Neural cell (in vitro differentiated cells): ENCODE data around the gene LONRF3.

Experiments used
- CTCF ChIP-seq: fragments of 450-650 bp; IDR thresholded peaks from 2 replicates; pipeline ENCODE4 v1.5.1; 2014; ENCODE audit warnings: antibody characterized with exemption, mild to moderate bottlenecking, moderate library complexity; ENCODE audit not compliant: poor library complexity, severe bottlenecking
- TAF1 ChIP-seq: IDR thresholded peaks from 2 replicates; pipeline ENCODE4 v1.6.1; 2012; ENCODE audit warnings: low read depth

DNA sequence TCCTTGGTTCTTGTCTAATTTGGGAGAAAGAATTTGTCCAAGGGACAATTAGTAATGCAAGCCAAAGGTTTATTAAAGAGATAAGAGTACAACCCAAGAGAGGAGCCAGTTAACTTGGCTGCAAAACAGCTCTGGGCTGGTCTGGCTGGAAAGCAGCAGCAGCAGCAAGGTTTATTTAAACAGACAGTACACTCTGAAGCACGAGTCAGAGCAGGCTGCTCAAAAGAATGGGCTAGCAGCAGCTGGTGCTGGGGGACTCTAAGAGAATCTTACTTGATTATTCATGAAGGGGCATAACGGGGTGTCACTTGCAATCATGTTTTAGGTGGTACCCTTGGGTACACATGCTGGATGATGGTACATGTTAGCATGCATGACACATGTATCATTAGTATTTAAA is 81.3 kb downstream of the LONRF3 start:
- TF ChIP-seq TAF1 (no peak), CTCF (no peak)
